Measurements from ENCODE around the gene ZNRF3.

DNA sequence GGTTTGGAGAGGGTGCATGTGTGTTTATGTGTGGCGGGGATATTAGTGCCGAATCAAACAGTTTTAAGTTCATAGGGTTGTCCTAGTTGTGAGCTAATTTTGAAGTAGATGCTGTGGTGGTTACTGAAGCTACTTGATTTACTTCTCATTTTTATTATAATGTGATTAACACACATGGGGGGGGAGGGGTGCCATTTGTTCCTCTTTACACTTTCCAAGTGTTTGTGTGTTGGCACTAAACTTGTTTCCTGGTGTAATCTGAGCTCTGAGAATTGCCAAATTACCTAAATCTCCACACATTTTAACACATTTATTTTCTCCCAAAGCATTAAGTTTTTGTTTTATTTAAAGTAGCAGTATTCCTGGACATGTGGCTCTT lies 60.1 kb downstream of the ZNRF3 start:
- no peak for TF ChIP-seq POLR2A (IDR thresholded peaks at IDR 0.05; ENCODE audit: low read depth)
- TF ChIP-seq EP300 (IDR thresholded peaks at IDR 0.05) = no peak
- TF ChIP-seq CTCF (IDR thresholded peaks at IDR 0.05) = no peak
- no peak for TF ChIP-seq POLR2AphosphoS5 (IDR thresholded peaks at IDR 0.05)
